Fibroblast of lung (primary cell): ENCODE measurements around the gene PGPEP1.

ENCODE experiments used
- EZH2 ChIP-seq: IDR thresholded peaks from 2 replicates; pipeline ENCODE4 v1.5.1; 2012; ENCODE audit warnings: low read length, control low read depth, mild to moderate bottlenecking; ENCODE audit errors: missing control alignments
- TF ChIP-seq, protein P1 (sequence below), 2 donors: IDR thresholded peaks in 1 of 2; conservative IDR thresholded peaks in 1 of 2; 1 replicate in 1 of 2; 2 replicates in 1 of 2; pipeline ENCODE4 v1.5.1; 2011 to 2012; ENCODE audit warnings: low read length in 2 of 2, control low read depth in 1 of 2, inconsistent platforms in 1 of 2, low read depth in 1 of 2, mild to moderate bottlenecking in 1 of 2

DNA sequence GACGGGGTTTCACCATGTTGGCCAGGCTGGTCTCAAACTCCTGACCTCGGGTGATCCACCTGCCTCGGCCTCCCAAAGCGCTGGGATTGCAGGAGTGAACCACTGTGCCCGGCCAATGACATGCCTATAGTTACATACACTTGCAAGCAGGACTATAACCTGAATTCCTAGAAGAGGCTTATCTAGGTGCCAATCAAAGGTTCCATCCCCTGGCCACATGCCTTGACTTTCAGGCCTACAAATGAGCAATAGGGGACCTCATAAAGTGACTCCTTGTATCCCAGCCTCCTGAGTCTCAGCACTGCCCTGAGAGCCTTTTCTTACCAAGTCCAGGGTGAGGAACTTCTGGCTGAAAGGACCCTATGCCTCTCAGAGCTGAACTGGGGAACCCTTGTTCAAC is 13.6 kb upstream of the PGPEP1 start:
- TF ChIP-seq, protein P1, sequence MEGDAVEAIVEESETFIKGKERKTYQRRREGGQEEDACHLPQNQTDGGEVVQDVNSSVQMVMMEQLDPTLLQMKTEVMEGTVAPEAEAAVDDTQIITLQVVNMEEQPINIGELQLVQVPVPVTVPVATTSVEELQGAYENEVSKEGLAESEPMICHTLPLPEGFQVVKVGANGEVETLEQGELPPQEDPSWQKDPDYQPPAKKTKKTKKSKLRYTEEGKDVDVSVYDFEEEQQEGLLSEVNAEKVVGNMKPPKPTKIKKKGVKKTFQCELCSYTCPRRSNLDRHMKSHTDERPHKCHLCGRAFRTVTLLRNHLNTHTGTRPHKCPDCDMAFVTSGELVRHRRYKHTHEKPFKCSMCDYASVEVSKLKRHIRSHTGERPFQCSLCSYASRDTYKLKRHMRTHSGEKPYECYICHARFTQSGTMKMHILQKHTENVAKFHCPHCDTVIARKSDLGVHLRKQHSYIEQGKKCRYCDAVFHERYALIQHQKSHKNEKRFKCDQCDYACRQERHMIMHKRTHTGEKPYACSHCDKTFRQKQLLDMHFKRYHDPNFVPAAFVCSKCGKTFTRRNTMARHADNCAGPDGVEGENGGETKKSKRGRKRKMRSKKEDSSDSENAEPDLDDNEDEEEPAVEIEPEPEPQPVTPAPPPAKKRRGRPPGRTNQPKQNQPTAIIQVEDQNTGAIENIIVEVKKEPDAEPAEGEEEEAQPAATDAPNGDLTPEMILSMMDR (conservative IDR thresholded peaks at IDR 0.05 in 1 of 2, IDR thresholded peaks at IDR 0.05 in 1 of 2; ENCODE audit: low read depth in 1 of 2, low read length in 2 of 2): no peak
- TF ChIP-seq EZH2: no peak
